BLaER1 (cell line): ENCODE results near the gene MORN5.

Experiments used
- H3K27ac ChIP-seq: shearing (Covaris generic); formaldehyde crosslinking; 2 replicates; pipeline ENCODE4 v1.8.1; 2022
- H3K27me3 ChIP-seq: shearing (Covaris generic); formaldehyde crosslinking; 2 replicates; pipeline ENCODE4 v1.8.1; 2022
- H3K36me3 ChIP-seq: shearing (Covaris generic); formaldehyde crosslinking; 2 replicates; pipeline ENCODE4 v1.8.1; 2022
- H3K4me1 ChIP-seq: shearing (Covaris generic); formaldehyde crosslinking; 2 replicates; pipeline ENCODE4 v1.8.1; 2022
- H3K4me2 ChIP-seq: shearing (Covaris generic); formaldehyde crosslinking; 2 replicates; pipeline ENCODE4 v1.8.1; 2022
- H3K4me3 ChIP-seq: shearing (Covaris generic); formaldehyde crosslinking; 2 replicates; pipeline ENCODE4 v1.8.1; 2022
- H3K9ac ChIP-seq: shearing (Covaris generic); formaldehyde crosslinking; 2 replicates; pipeline ENCODE4 v1.8.1; 2022
- H3K9me3 ChIP-seq: shearing (Covaris generic); formaldehyde crosslinking; 2 replicates; pipeline ENCODE4 v1.8.1; 2022
- H4K20me1 ChIP-seq: shearing (Covaris generic); formaldehyde crosslinking; 2 replicates; pipeline ENCODE4 v1.8.1; 2022
- Cebpa-rat ChIP-seq: shearing (Covaris generic); IDR thresholded peaks from 2 replicates; pipeline ENCODE4 v1.8.1; 2022

MORN5 gene

DNA sequence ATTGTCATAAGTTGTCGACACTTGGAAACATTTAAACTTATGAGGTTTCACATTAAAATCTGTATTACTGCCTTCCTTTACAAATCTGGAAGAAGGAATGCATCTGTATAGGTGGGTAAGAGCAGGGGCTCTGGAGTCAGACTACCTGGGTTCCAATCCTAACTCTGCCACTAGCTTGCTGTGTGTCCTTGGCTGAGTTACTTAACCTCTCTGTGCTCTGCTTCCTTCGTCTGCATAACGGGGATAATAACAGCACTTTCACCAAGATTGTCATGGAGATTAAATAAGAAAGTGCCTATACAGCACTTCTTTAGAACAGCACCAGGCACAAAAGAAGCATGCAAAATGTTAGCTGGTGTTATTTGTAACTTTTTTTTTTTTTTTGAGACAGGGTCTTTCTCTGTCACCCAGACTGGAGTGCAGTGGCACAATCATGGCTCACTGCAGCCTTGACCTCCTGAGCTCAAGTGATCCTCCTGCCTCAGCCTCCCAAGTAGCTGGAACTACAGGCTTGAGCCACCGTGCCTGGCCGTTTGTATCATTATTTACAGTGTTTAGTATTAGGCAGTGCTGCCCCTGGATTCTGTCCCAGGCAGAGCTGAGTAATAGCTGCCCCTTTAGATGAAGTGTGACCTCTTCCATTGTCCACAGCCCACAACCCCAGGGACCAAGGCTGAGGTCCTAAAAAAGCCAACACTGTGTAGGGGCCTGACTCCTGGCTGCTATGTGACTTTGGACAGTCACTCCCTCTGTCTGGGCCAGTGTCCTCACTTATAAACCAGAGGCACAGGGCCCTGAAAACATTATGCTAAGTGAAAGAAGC lies 41.2 kb upstream of the MORN5 start:
- H3K4me2 ChIP-seq = no peak overlapping the region
- H3K36me3 ChIP-seq = no peaks in the 10 kb centered on the region
- no peaks in the 10 kb centered on the region for H3K27me3 ChIP-seq
- H3K9ac ChIP-seq = no peak overlapping the region
- H3K4me3 ChIP-seq = no peak overlapping the region
- H3K4me1 ChIP-seq = no peaks in the 10 kb centered on the region
- H3K9me3 ChIP-seq = no peaks in the 10 kb centered on the region
- no peak for TF ChIP-seq Cebpa-rat
- no peak overlapping the region for H3K27ac ChIP-seq
- H4K20me1 ChIP-seq = no peaks in the 10 kb centered on the region

DNA sequence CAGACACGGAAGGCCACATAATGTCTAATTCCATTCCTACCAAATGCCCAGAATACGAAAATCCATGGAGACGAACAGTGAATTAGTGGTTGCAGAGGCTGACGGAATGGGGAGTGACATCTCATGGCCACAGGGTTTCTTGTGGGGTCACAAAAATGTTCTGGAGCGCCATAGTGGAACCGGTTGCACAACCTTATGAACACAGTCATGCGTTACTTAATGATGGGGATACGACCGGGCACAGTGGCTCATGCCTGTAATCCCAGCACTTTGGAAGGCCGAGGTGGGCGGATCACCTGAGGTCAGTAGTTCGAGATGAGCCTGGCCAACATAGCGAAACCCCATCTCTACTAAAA lies 40.6 kb upstream of the MORN5 start:
- TF ChIP-seq Cebpa-rat = no peak
- H3K27ac ChIP-seq = no peak overlapping the region
- no peak overlapping the region for H3K4me2 ChIP-seq

GRCh38 chr9:122119721-122120120 lies 40.0 kb upstream of the MORN5 start:
- no peak overlapping the region for H3K4me2 ChIP-seq
- no peak overlapping the region for H3K27ac ChIP-seq
- no peaks in the 10 kb centered on the region for H3K27me3 ChIP-seq
- H3K36me3 ChIP-seq = no peaks in the 10 kb centered on the region
- H4K20me1 ChIP-seq = no peaks in the 10 kb centered on the region
- no peak overlapping the region for H3K9ac ChIP-seq
- H3K4me3 ChIP-seq = no peak overlapping the region
- no peak for TF ChIP-seq Cebpa-rat
- no peaks in the 10 kb centered on the region for H3K4me1 ChIP-seq
- H3K9me3 ChIP-seq = no peaks in the 10 kb centered on the region

More for the DNA sequence above, 40.6 kb upstream of the MORN5 start:
- Histone ChIP-seq H3K4me3 (no peak overlapping the region), H3K4me1 (no peaks in the 10 kb centered on the region), H4K20me1 (no peaks in the 10 kb centered on the region), H3K9me3 (no peaks in the 10 kb centered on the region), H3K9ac (no peak overlapping the region), H3K27me3 (no peaks in the 10 kb centered on the region), H3K36me3 (no peaks in the 10 kb centered on the region)

- no peak overlapping the region for H3K9ac ChIP-seq
- no peaks in the 10 kb centered on the region for H3K4me1 ChIP-seq
- no peak overlapping the region for H3K4me3 ChIP-seq
- no peak for TF ChIP-seq Cebpa-rat
- H4K20me1 ChIP-seq = no peaks in the 10 kb centered on the region
- no peaks in the 10 kb centered on the region for H3K36me3 ChIP-seq
- H3K4me2 ChIP-seq = no peak overlapping the region
- no peaks in the 10 kb centered on the region for H3K9me3 ChIP-seq
- H3K27ac ChIP-seq = no peak overlapping the region
- H3K27me3 ChIP-seq = peaks cover 3% of the 10 kb centered on the region
Observed at GRCh38 chr9:122120316-122121071, 39.2 kb upstream of the MORN5 start.

DNA sequence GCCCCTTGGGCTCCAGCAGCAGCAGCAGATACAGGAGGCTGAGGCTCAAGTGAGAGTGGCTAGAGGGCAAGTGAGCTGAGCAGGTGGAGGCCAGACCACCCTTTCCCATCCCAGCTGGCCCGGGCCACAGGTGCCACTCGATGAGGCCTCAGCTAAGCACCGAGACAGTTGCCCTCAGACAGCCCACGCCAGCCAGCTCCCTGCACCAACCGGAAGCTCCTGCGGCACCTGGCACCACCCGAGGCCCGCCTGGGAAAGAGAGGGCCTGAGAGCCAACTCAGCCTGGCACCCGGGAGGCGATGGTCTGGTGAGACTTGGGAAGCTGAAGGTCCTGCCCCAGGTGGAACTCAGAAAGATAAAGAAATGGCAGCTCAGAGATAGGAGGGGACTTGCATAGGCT lies 38.3 kb upstream of the MORN5 start:
- no peak for TF ChIP-seq Cebpa-rat
- Histone ChIP-seq H3K4me1 (no peaks in the 10 kb centered on the region), H3K27ac (no peak overlapping the region), H3K4me2 (no peak overlapping the region), H3K36me3 (no peaks in the 10 kb centered on the region), H3K9ac (no peak overlapping the region), H4K20me1 (no peaks in the 10 kb centered on the region), H3K4me3 (no peak overlapping the region), H3K27me3 (peaks cover 12% of the 10 kb centered on the region), H3K9me3 (no peaks in the 10 kb centered on the region)

- Histone ChIP-seq H3K4me2 (no peak overlapping the region), H3K36me3 (no peaks in the 10 kb centered on the region), H4K20me1 (no peaks in the 10 kb centered on the region), H3K9ac (no peak overlapping the region), H3K27ac (no peak overlapping the region), H3K4me3 (no peak overlapping the region), H3K27me3 (peaks cover 17% of the 10 kb centered on the region), H3K9me3 (no peaks in the 10 kb centered on the region), H3K4me1 (no peaks in the 10 kb centered on the region)
- TF ChIP-seq Cebpa-rat = no peak
Observed at GRCh38 chr9:122121931-122122330, 37.8 kb upstream of the MORN5 start.

DNA sequence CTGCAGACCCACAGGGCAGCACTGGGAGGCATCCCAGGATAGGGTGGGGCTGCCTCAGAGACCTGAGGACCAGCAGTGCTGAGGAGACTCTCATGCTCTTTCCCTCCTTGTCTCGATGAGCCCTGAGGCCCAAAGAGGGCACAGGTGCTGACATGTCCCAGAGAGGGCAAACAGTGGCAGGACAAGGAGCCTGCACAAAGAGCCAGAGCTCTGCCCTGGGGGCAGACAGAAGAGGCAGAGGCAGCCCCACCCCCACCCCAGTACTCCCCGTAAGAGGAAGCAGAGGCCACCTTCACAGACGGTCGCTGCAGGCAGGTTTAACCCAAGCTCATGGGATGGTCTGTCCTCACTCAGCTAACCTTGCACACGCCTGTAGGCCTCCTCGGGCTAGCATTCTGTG lies 37.2 kb upstream of the MORN5 start:
- H3K9me3 ChIP-seq = no peaks in the 10 kb centered on the region
- H3K4me3 ChIP-seq = no peak overlapping the region
- H3K36me3 ChIP-seq = no peaks in the 10 kb centered on the region
- no peak for TF ChIP-seq Cebpa-rat
- no peak overlapping the region for H3K9ac ChIP-seq
- H4K20me1 ChIP-seq = no peaks in the 10 kb centered on the region
- H3K27me3 ChIP-seq = peaks cover 23% of the 10 kb centered on the region
- H3K4me1 ChIP-seq = no peaks in the 10 kb centered on the region
- H3K4me2 ChIP-seq = no peak overlapping the region
- no peak overlapping the region for H3K27ac ChIP-seq

DNA sequence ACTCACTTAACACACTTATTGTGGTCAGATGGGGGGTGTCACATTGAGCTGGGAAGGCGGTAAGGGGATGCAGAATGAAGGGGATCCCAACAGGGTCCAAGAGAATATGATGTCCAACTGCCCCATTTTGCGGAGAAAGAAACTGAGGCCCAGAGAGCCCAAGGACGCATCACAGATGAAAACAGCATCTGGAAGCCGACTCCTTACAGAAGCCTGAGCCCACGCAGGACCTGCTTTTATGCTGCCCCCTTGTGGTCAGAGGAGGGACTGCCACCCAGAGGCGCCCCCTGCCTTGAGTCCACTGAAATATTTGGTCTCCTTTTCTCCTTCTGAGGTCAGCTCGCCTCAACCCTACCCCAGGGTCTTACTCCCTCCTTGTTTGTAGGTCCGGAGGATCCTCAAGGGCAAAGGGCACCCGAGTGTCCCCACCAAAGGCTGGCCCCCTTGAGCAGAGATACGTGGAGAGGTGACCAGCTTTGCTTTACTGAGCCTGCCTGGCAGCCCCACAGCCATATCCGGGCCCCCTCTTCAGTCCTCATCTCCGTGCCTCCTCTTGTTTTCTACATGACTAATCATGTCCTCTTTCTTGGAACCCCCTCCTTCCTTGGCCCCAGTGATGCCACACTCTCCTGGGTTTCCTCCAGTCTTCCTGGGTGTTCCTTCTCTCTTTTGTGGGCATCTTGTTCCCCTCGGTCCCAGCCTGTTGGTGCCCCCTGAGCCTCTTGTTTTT lies 36.6 kb upstream of the MORN5 start:
- Histone ChIP-seq H3K27me3 (peaks cover 29% of the 10 kb centered on the region), H3K4me3 (no peak overlapping the region), H4K20me1 (no peaks in the 10 kb centered on the region), H3K9ac (no peak overlapping the region), H3K27ac (no peak overlapping the region), H3K4me2 (no peak overlapping the region), H3K9me3 (no peaks in the 10 kb centered on the region), H3K36me3 (no peaks in the 10 kb centered on the region), H3K4me1 (no peaks in the 10 kb centered on the region)
- no peak for TF ChIP-seq Cebpa-rat

GRCh38 chr9:122124048-122124447 lies 35.7 kb upstream of the MORN5 start:
- H4K20me1 ChIP-seq = no peaks in the 10 kb centered on the region
- H3K27ac ChIP-seq = no peak overlapping the region
- no peaks in the 10 kb centered on the region for H3K4me1 ChIP-seq
- no peaks in the 10 kb centered on the region for H3K36me3 ChIP-seq
- H3K9ac ChIP-seq = no peak overlapping the region
- H3K4me2 ChIP-seq = no peak overlapping the region
- no peaks in the 10 kb centered on the region for H3K9me3 ChIP-seq
- TF ChIP-seq Cebpa-rat = no peak
- H3K4me3 ChIP-seq = no peak overlapping the region
- H3K27me3 ChIP-seq = peaks cover 30% of the 10 kb centered on the region

DNA sequence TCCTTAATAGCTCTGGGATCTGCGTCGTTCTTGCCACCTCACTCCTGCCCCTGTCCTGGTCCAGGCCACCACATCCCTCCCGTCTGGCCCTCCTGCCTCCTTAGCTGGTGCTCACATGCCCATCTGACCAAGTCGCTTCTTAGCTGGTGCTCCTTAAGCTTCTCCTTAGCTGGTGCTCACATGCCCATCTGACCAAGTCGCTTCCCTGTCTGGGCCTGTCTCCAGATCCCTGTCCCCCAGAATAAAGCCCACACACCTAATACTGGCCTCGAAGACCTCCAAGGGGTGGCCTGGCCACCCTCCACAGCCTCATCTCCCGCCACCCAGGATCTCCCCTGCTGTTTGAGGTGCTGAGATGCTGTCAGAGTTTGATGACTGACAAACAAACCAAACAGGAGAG lies 35.2 kb upstream of the MORN5 start:
- Histone ChIP-seq H3K4me2 (no peak overlapping the region), H3K4me1 (no peaks in the 10 kb centered on the region), H3K36me3 (no peaks in the 10 kb centered on the region), H3K9me3 (no peaks in the 10 kb centered on the region), H4K20me1 (no peaks in the 10 kb centered on the region), H3K9ac (no peak overlapping the region), H3K27ac (no peak overlapping the region), H3K27me3 (peaks cover 30% of the 10 kb centered on the region), H3K4me3 (no peak overlapping the region)
- no peak for TF ChIP-seq Cebpa-rat
